ENCODE results near the gene REXO4.
"Not testable (repeated sequence)": the region's sequence is repeated elsewhere in the genome, so short reads cannot be mapped to it uniquely, and the experiment has no call there.

REXO4 gene

GRCh38 chr9:133378408-133378962, 39.3 kb downstream of the REXO4 start:
- H3K18ac ChIP-seq (ENCODE audit: low read length), result no peak overlapping the region
- H3K9me3 ChIP-seq (replicated peaks in 1 of 2; ENCODE audit: control insufficient read depth in 2 of 2, insufficient read depth in 1 of 2, low read depth in 1 of 2, low read length in 2 of 2), result peaks cover 5 to 10% of the 10 kb centered on the region in 2 donors
- H3K4me3 ChIP-seq (ENCODE audit: low read length in 2 of 2), result no peak overlapping the region
- H2BK12ac ChIP-seq (ENCODE audit: low read length), result no peak overlapping the region
- no peak overlapping the region for H3K14ac ChIP-seq (ENCODE audit: low read length)
- no peak overlapping the region for H2AK5ac ChIP-seq (ENCODE audit: low read depth, low read length)
- no peak overlapping the region for H3K23ac ChIP-seq (ENCODE audit: low read depth, low read length, poor library complexity)
- no peak overlapping the region for H3K27ac ChIP-seq (replicated peaks; ENCODE audit: low read length)
- H2BK5ac ChIP-seq (ENCODE audit: low read length), result no peak overlapping the region
- H2BK15ac ChIP-seq (ENCODE audit: low read length), result no peak overlapping the region
- DNase-seq (ENCODE audit: low spot score), result no peak
- no peak overlapping the region for H2AFZ ChIP-seq (ENCODE audit: low read length)
- no peak overlapping the region for H4K91ac ChIP-seq (ENCODE audit: low read depth, low read length, poor library complexity)
- H3K4me2 ChIP-seq (ENCODE audit: insufficient read depth, low read length, poor library complexity, severe bottlenecking), result no peak overlapping the region
- peaks cover 2 to 7% of the 10 kb centered on the region in 2 donors for H3K36me3 ChIP-seq (replicated peaks in 1 of 2; ENCODE audit: control insufficient read depth in 2 of 2, insufficient read depth in 2 of 2, low read length in 2 of 2)
- H3K27me3 ChIP-seq (ENCODE audit: control insufficient read depth in 3 of 3, insufficient read depth in 3 of 3, low read depth in 1 of 3, low read length in 3 of 3), result peaks cover 0 to 3% (median 0%) of the 10 kb centered on the region in 3 experiments
- H4K8ac ChIP-seq (ENCODE audit: low read depth, low read length), result no peak overlapping the region
- no peak overlapping the region for H2BK120ac ChIP-seq (ENCODE audit: low read depth, low read length)
- H3K79me1 ChIP-seq (ENCODE audit: low read depth, low read length), result peaks cover 2% of the 10 kb centered on the region
- no CpG with 5 or more reads among the region's 1 CpG for WGBS, 2 donors (ENCODE audit: extremely low coverage in 2 of 2, insufficient read length in 2 of 2, insufficient replicate concordance in 1 of 2)
- no peak overlapping the region for H3K4ac ChIP-seq (ENCODE audit: low read length)
- peaks cover 2 to 7% of the 10 kb centered on the region in 2 donors for H3K4me1 ChIP-seq (ENCODE audit: control insufficient read depth in 2 of 2, insufficient read depth in 1 of 2, low read depth in 1 of 2, low read length in 2 of 2)
- H3K9ac ChIP-seq (ENCODE audit: low read depth, low read length, poor library complexity), result no peak overlapping the region

GRCh38 chr9:133377721-133378216, 40.0 kb downstream of the REXO4 start:
- H3K18ac ChIP-seq (ENCODE audit: low read length), result no peak overlapping the region
- no peak overlapping the region for H3K27ac ChIP-seq (replicated peaks; ENCODE audit: low read length)
- no peak overlapping the region for H3K23ac ChIP-seq (ENCODE audit: low read depth, low read length, poor library complexity)
- H2BK120ac ChIP-seq (ENCODE audit: low read depth, low read length), result no peak overlapping the region
- no peak overlapping the region for H3K4me2 ChIP-seq (ENCODE audit: insufficient read depth, low read length, poor library complexity, severe bottlenecking)
- no peak overlapping the region for H3K4ac ChIP-seq (ENCODE audit: low read length)
- H3K9ac ChIP-seq (ENCODE audit: low read depth, low read length, poor library complexity), result no peak overlapping the region
- no peak overlapping the region for H4K91ac ChIP-seq (ENCODE audit: low read depth, low read length, poor library complexity)
- no peak overlapping the region for H4K8ac ChIP-seq (ENCODE audit: low read depth, low read length)
- no peak overlapping the region for H3K4me3 ChIP-seq (ENCODE audit: low read length in 2 of 2)
- H3K4me1 ChIP-seq (ENCODE audit: control insufficient read depth in 2 of 2, insufficient read depth in 1 of 2, low read depth in 1 of 2, low read length in 2 of 2), result peaks cover 2 to 7% of the 10 kb centered on the region in 2 donors
- no CpG with 5 or more reads among the region's 6 CpGs for WGBS, 2 donors (ENCODE audit: extremely low coverage in 2 of 2, insufficient read length in 2 of 2, insufficient replicate concordance in 1 of 2)
- H3K14ac ChIP-seq (ENCODE audit: low read length), result no peak overlapping the region
- H3K27me3 ChIP-seq (ENCODE audit: control insufficient read depth in 3 of 3, insufficient read depth in 3 of 3, low read depth in 1 of 3, low read length in 3 of 3), result peaks cover 0 to 4% (median 0%) of the 10 kb centered on the region in 3 experiments
- H3K79me1 ChIP-seq (ENCODE audit: low read depth, low read length), result peaks cover 2% of the 10 kb centered on the region
- H2BK5ac ChIP-seq (ENCODE audit: low read length), result no peak overlapping the region
- peaks cover 5 to 14% of the 10 kb centered on the region in 2 donors for H3K36me3 ChIP-seq (replicated peaks in 1 of 2; ENCODE audit: control insufficient read depth in 2 of 2, insufficient read depth in 2 of 2, low read length in 2 of 2)
- peaks cover 3 to 10% of the 10 kb centered on the region in 2 donors for H3K9me3 ChIP-seq (replicated peaks in 1 of 2; ENCODE audit: control insufficient read depth in 2 of 2, insufficient read depth in 1 of 2, low read depth in 1 of 2, low read length in 2 of 2)
- no peak overlapping the region for H2BK12ac ChIP-seq (ENCODE audit: low read length)
- no peak for DNase-seq (ENCODE audit: low spot score)
- no peak overlapping the region for H2BK15ac ChIP-seq (ENCODE audit: low read length)
- H2AK5ac ChIP-seq (ENCODE audit: low read depth, low read length), result no peak overlapping the region
- peak overlapping the region; percentile 7 for H2AFZ ChIP-seq (ENCODE audit: low read length)

GRCh38 chr9:133377280-133377679, 40.5 kb downstream of the REXO4 start:
- not testable (repeated sequence) for H3K18ac ChIP-seq (ENCODE audit: low read length); H3K9me3 ChIP-seq (replicated peaks in 1 of 2; ENCODE audit: control insufficient read depth in 2 of 2, insufficient read depth in 1 of 2, low read depth in 1 of 2, low read length in 2 of 2); H3K4ac ChIP-seq (ENCODE audit: low read length); H3K27ac ChIP-seq (replicated peaks; ENCODE audit: low read length); DNase-seq (ENCODE audit: low spot score); H3K23ac ChIP-seq (ENCODE audit: low read depth, low read length, poor library complexity); H4K8ac ChIP-seq (ENCODE audit: low read depth, low read length); H2BK12ac ChIP-seq (ENCODE audit: low read length); H2AK5ac ChIP-seq (ENCODE audit: low read depth, low read length); H3K79me1 ChIP-seq (ENCODE audit: low read depth, low read length); H4K91ac ChIP-seq (ENCODE audit: low read depth, low read length, poor library complexity); H2BK15ac ChIP-seq (ENCODE audit: low read length); H2AFZ ChIP-seq (ENCODE audit: low read length); H3K4me3 ChIP-seq (ENCODE audit: low read length in 2 of 2); H3K14ac ChIP-seq (ENCODE audit: low read length); H2BK5ac ChIP-seq (ENCODE audit: low read length); H3K4me2 ChIP-seq (ENCODE audit: insufficient read depth, low read length, poor library complexity, severe bottlenecking); H3K9ac ChIP-seq (ENCODE audit: low read depth, low read length, poor library complexity); H3K27me3 ChIP-seq (ENCODE audit: control insufficient read depth in 3 of 3, insufficient read depth in 3 of 3, low read depth in 1 of 3, low read length in 3 of 3); H2BK120ac ChIP-seq (ENCODE audit: low read depth, low read length); H3K4me1 ChIP-seq (ENCODE audit: control insufficient read depth in 2 of 2, insufficient read depth in 1 of 2, low read depth in 1 of 2, low read length in 2 of 2)
- H3K36me3 ChIP-seq (replicated peaks in 1 of 2; ENCODE audit: control insufficient read depth in 2 of 2, insufficient read depth in 2 of 2, low read length in 2 of 2), result peaks cover 5 to 19% of the 10 kb centered on the region in 2 donors
- no CpG with 5 or more reads among the region's 14 CpGs for WGBS, 2 donors (ENCODE audit: extremely low coverage in 2 of 2, insufficient read length in 2 of 2, insufficient replicate concordance in 1 of 2)

- DNase-seq (ENCODE audit: low spot score), result peak; percentile 96
- Histone ChIP-seq H2BK12ac (ENCODE audit: low read length) (no peak within 1 kb of the TSS), H4K91ac (ENCODE audit: low read depth, low read length, poor library complexity) (no peak within 1 kb of the TSS), H3K4me2 (ENCODE audit: insufficient read depth, low read length, poor library complexity, severe bottlenecking) (peak within 1 kb of the TSS; percentile 67), H3K9ac (ENCODE audit: low read depth, low read length, poor library complexity) (peak within 1 kb of the TSS; percentile 97), H3K4ac (ENCODE audit: low read length) (no peak within 1 kb of the TSS), H3K18ac (ENCODE audit: low read length) (peak within 1 kb of the TSS; percentile 95), H3K79me1 (ENCODE audit: low read depth, low read length) (peaks cover 12% of the 10 kb centered on the region), H3K23ac (ENCODE audit: low read depth, low read length, poor library complexity) (peak within 1 kb of the TSS; percentile 87), H2AFZ (ENCODE audit: low read length) (peak within 1 kb of the TSS; percentile 97), H3K27me3 (ENCODE audit: control insufficient read depth in 3 of 3, insufficient read depth in 3 of 3, low read depth in 1 of 3, low read length in 3 of 3) (peaks cover 0 to 1% (median 0%) of the 10 kb centered on the region in 3 experiments), H3K4me3 (ENCODE audit: low read length in 2 of 2) (peak within 1 kb of the TSS; percentile 90 to 99), H4K8ac (ENCODE audit: low read depth, low read length) (peak within 1 kb of the TSS; percentile 25), H2BK120ac (ENCODE audit: low read depth, low read length) (no peak within 1 kb of the TSS), H3K36me3 (replicated peaks in 1 of 2; ENCODE audit: control insufficient read depth in 2 of 2, insufficient read depth in 2 of 2, low read length in 2 of 2) (peaks cover 5 to 31% of the 10 kb centered on the region in 2 donors), H3K4me1 (ENCODE audit: control insufficient read depth in 2 of 2, insufficient read depth in 1 of 2, low read depth in 1 of 2, low read length in 2 of 2) (peaks cover 2 to 7% of the 10 kb centered on the region in 2 donors), H3K27ac (replicated peaks; ENCODE audit: low read length) (peak within 1 kb of the TSS; percentile 69), H2AK5ac (ENCODE audit: low read depth, low read length) (peak within 1 kb of the TSS; percentile 95), H3K9me3 (replicated peaks in 1 of 2; ENCODE audit: control insufficient read depth in 2 of 2, insufficient read depth in 1 of 2, low read depth in 1 of 2, low read length in 2 of 2) (peaks cover 0 to 10% of the 10 kb centered on the region in 2 donors), H2BK5ac (ENCODE audit: low read length) (peak within 1 kb of the TSS; percentile 2), H3K14ac (ENCODE audit: low read length) (peak within 1 kb of the TSS; percentile 92), H2BK15ac (ENCODE audit: low read length) (no peak within 1 kb of the TSS)
- WGBS, 2 donors (ENCODE audit: extremely low coverage in 2 of 2, insufficient read length in 2 of 2, insufficient replicate concordance in 1 of 2), result no CpG with 5 or more reads among the region's 120 CpGs
Measured at GRCh38 chr9:133375724-133376654, 41.8 kb downstream of the REXO4 start, which contains the start of the genes STKLD1 and SURF4. STKLD1 (plus strand) TSS chr9:133376366; CDS start chr9:133376474, 108 bp downstream. SURF4 (minus strand) TSS chr9:133376060; CDS start chr9:133375969, 91 bp downstream.
